ENCODE measurements around the gene TULP4. TPM values are rescaled to one million over a fixed set of nuclear protein-coding genes. Genes with fewer than 3 reads are reported as not detected.

Gene TULP4
- total RNA-seq, 1 experiment from 2014 or later: 126 TPM

- no peaks in the 10 kb centered on the region for H3K36me3 ChIP-seq (ENCODE audit: control insufficient read depth, insufficient read depth, low read length)
- Mint-ChIP-seq H3K27me3 (ENCODE audit: insufficient read depth, unreplicated experiment) (no peaks in the 10 kb centered on the region), H3K9me3 (ENCODE audit: unreplicated experiment) (peaks cover 13% of the 10 kb centered on the region), H3K4me3 (ENCODE audit: unreplicated experiment) (no peak overlapping the region), H3K36me3 (ENCODE audit: insufficient read depth, unreplicated experiment) (peaks cover 12% of the 10 kb centered on the region), H3K27ac (ENCODE audit: unreplicated experiment) (no peak overlapping the region), H3K4me1 (ENCODE audit: low read depth, unreplicated experiment) (peaks cover 24% of the 10 kb centered on the region)
- ChIA-PET POLR2A (no interaction called here), CTCF (no interaction called here)
- H3K4me3 ChIP-seq (ENCODE audit: low read depth, low read length): no peak overlapping the region
- H3K27me3 ChIP-seq (replicated peaks; ENCODE audit: control insufficient read depth, insufficient read depth, low read length): no peaks in the 10 kb centered on the region
- H3K4me1 ChIP-seq: peaks cover 11% of the 10 kb centered on the region; the same call in 1 of the 2 replicates
- H3K9me3 ChIP-seq: no peaks in the 10 kb centered on the region
- intact Hi-C loops (cut with micrococcal nuclease; ENCODE audit: unreplicated experiment): loop anchor here (5.0 kb wide), 1 partner anchor 46 kb away; no protein-coding TSS in a partner anchor
- DNase-seq: no peak
- BruUV-seq (replicated peaks): no TSS peak
- TF ChIP-seq CTCF (IDR thresholded peaks at IDR 0.05; ENCODE audit: insufficient read depth in 1 of 2, low read depth in 1 of 2, low read length in 1 of 2, severe bottlenecking in 1 of 2, unreplicated experiment in 1 of 2): no peak
Observed at GRCh38 chr6:158406736-158407135, 94.5 kb downstream of the TULP4 start.

- no peak overlapping the region for H3K4me3 ChIP-seq (ENCODE audit: low read depth, low read length)
- CTCF ChIA-PET: no interaction called here
- Mint-ChIP-seq H3K4me1 (ENCODE audit: low read depth, unreplicated experiment) (peaks cover 24% of the 10 kb centered on the region), H3K27me3 (ENCODE audit: insufficient read depth, unreplicated experiment) (no peaks in the 10 kb centered on the region), H3K4me3 (ENCODE audit: unreplicated experiment) (no peak overlapping the region), H3K9me3 (ENCODE audit: unreplicated experiment) (peaks cover 13% of the 10 kb centered on the region), H3K36me3 (ENCODE audit: insufficient read depth, unreplicated experiment) (peaks cover 17% of the 10 kb centered on the region), H3K27ac (ENCODE audit: unreplicated experiment) (no peak overlapping the region)
- BruUV-seq (replicated peaks): no TSS peak
- H3K9me3 ChIP-seq: no peaks in the 10 kb centered on the region
- no peaks in the 10 kb centered on the region; the same call in 1 of the 2 replicates for H3K36me3 ChIP-seq (ENCODE audit: control insufficient read depth, insufficient read depth, low read length)
- intact Hi-C loops (cut with micrococcal nuclease; ENCODE audit: unreplicated experiment): loop anchor here (5.0 kb wide), 1 partner anchor 44 kb away; no protein-coding TSS in a partner anchor
- POLR2A ChIA-PET: no interaction called here
- H3K27me3 ChIP-seq (replicated peaks; ENCODE audit: control insufficient read depth, insufficient read depth, low read length): no peaks in the 10 kb centered on the region
- peaks cover 11% of the 10 kb centered on the region; the same call in 1 of the 2 replicates for H3K4me1 ChIP-seq
- DNase-seq: no peak
- TF ChIP-seq CTCF (IDR thresholded peaks at IDR 0.05; ENCODE audit: insufficient read depth in 1 of 2, low read depth in 1 of 2, low read length in 1 of 2, severe bottlenecking in 1 of 2, unreplicated experiment in 1 of 2): no peak
Observed at GRCh38 chr6:158408013-158408412, 95.7 kb downstream of the TULP4 start.

- Mint-ChIP-seq H3K4me3 (ENCODE audit: unreplicated experiment) (no peak overlapping the region), H3K9me3 (ENCODE audit: unreplicated experiment) (peaks cover 13% of the 10 kb centered on the region), H3K4me1 (ENCODE audit: low read depth, unreplicated experiment) (peaks cover 24% of the 10 kb centered on the region), H3K27me3 (ENCODE audit: insufficient read depth, unreplicated experiment) (no peaks in the 10 kb centered on the region), H3K36me3 (ENCODE audit: insufficient read depth, unreplicated experiment) (peaks cover 17% of the 10 kb centered on the region), H3K27ac (ENCODE audit: unreplicated experiment) (no peak overlapping the region)
- DNase-seq: no peak
- no peaks in the 10 kb centered on the region for H3K27me3 ChIP-seq (replicated peaks; ENCODE audit: control insufficient read depth, insufficient read depth, low read length)
- no TSS peak for BruUV-seq (replicated peaks)
- CTCF ChIA-PET: no interaction called here
- no peaks in the 10 kb centered on the region; the same call in 1 of the 2 replicates for H3K36me3 ChIP-seq (ENCODE audit: control insufficient read depth, insufficient read depth, low read length)
- H3K9me3 ChIP-seq: no peaks in the 10 kb centered on the region
- POLR2A ChIA-PET: no interaction called here
- TF ChIP-seq CTCF (IDR thresholded peaks at IDR 0.05; ENCODE audit: insufficient read depth in 1 of 2, low read depth in 1 of 2, low read length in 1 of 2, severe bottlenecking in 1 of 2, unreplicated experiment in 1 of 2): no peak
- H3K4me3 ChIP-seq (ENCODE audit: low read depth, low read length): no peak overlapping the region
- intact Hi-C loops (cut with micrococcal nuclease; ENCODE audit: unreplicated experiment): loop anchor here (5.0 kb wide), 1 partner anchor 44 kb away; no protein-coding TSS in a partner anchor
- peaks cover 11% of the 10 kb centered on the region; the same call in 1 of the 2 replicates for H3K4me1 ChIP-seq
Observed at GRCh38 chr6:158408552-158409130, 96.4 kb downstream of the TULP4 start.
